ENCODE measurements around the gene ZSCAN5B. TPM values are rescaled to one million over a fixed set of nuclear protein-coding genes. Genes with fewer than 3 reads are reported as not detected.

ZSCAN5B gene
- total RNA-seq, 4 donors from 2014 or later: not detected

DNA sequence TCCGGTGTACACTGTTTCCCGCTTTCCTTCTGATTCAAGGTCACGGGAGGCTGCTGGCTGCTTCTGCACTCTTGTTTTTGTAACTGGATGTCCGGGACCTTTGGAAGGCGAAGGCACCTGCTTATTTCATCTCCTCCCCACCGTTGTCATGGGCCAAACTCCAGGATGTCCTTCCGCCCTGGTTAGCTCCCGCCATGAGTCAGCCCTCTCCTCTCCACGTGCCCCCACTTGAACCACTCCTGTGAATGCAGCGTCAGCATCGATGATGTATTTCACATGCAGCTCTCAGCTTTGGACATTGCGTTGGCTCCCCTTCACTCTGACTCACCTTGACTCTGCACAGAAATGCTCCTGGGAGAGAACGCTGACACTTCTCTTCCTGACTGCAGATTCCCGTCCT is 27.3 kb downstream of the ZSCAN5B start:
- 54 to 60% methylated on average over 14 of the region's 14 CpGs for WGBS, 2 donors
- H3K4me3 ChIP-seq (ENCODE audit: low read depth, poor library complexity, severe bottlenecking): no peak overlapping the region
- no peak for DNase-seq (ENCODE audit: low spot score in 2 of 2)
- intact Hi-C loops (cut with DNase I; ENCODE audit: low total_unique reads): no loop called here
- TF ChIP-seq, protein P1, sequence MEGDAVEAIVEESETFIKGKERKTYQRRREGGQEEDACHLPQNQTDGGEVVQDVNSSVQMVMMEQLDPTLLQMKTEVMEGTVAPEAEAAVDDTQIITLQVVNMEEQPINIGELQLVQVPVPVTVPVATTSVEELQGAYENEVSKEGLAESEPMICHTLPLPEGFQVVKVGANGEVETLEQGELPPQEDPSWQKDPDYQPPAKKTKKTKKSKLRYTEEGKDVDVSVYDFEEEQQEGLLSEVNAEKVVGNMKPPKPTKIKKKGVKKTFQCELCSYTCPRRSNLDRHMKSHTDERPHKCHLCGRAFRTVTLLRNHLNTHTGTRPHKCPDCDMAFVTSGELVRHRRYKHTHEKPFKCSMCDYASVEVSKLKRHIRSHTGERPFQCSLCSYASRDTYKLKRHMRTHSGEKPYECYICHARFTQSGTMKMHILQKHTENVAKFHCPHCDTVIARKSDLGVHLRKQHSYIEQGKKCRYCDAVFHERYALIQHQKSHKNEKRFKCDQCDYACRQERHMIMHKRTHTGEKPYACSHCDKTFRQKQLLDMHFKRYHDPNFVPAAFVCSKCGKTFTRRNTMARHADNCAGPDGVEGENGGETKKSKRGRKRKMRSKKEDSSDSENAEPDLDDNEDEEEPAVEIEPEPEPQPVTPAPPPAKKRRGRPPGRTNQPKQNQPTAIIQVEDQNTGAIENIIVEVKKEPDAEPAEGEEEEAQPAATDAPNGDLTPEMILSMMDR (IDR thresholded peaks at IDR 0.05): no peak
- no peak for TF ChIP-seq POLR2A (IDR thresholded peaks at IDR 0.05)

DNA sequence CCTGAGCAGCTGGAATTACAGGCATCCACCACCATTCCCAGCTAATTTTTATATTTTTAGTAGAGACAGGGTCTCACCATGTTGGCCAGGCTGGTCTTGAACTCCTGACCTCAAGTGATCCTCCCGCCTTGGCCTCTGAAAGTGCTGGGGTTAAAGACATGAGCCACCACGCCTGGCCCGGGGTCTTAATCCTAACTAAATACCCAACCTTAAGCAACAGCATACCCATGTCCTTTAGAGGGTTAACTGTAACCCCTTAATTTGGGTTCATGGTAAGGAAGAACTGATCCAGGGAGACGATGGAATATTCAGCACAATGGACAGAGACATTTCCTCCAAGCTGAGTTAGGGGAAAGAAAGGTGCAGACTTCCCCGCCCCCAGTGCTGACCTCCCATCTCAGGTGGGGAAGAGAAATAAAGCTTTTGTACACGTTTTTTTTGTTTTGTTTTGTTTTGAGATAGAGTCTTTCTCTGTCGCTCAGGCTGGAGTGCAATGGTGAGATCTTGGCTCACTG is 30.5 kb downstream of the ZSCAN5B start:
- no peak for DNase-seq (ENCODE audit: low spot score in 2 of 2)
- no peak overlapping the region for H3K4me3 ChIP-seq (ENCODE audit: low read depth, poor library complexity, severe bottlenecking)
- TF ChIP-seq, protein P1 (IDR thresholded peaks at IDR 0.05): no peak
- no peak for TF ChIP-seq POLR2A (IDR thresholded peaks at IDR 0.05)
- intact Hi-C loops (cut with DNase I; ENCODE audit: low total_unique reads): no loop called here
- 47 to 48% methylated on average over 7 of the region's 7 CpGs for WGBS, 2 donors

DNA sequence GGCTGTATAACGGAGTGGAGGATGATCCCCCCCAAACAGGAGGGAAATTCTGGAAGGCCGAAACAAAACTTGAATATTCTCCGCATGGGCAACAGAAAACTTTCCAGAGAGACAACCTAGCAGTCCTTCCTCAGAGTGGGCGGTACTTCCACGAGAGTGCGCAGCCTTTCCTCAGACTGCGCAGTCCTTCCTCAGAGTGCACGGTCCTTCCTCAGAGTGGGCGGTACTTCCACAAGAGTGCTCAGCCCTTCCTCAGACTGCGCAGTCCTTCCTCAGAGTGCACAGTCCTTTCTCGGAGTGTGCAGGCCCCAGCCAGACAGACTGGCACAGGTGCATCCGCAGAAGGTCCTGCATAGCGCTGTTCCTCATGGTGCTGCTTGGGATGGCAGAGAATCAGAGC is 34.5 kb downstream of the ZSCAN5B start:
- WGBS, 2 donors: 82 to 91% methylated on average over 13 of the region's 13 CpGs
- intact Hi-C loops (cut with DNase I; ENCODE audit: low total_unique reads): no loop called here
- no peak overlapping the region for H3K4me3 ChIP-seq (ENCODE audit: low read depth, poor library complexity, severe bottlenecking)
- no peak for DNase-seq (ENCODE audit: low spot score in 2 of 2)
- TF ChIP-seq, protein P1 (IDR thresholded peaks at IDR 0.05): no peak
- TF ChIP-seq POLR2A (IDR thresholded peaks at IDR 0.05): no peak

DNA sequence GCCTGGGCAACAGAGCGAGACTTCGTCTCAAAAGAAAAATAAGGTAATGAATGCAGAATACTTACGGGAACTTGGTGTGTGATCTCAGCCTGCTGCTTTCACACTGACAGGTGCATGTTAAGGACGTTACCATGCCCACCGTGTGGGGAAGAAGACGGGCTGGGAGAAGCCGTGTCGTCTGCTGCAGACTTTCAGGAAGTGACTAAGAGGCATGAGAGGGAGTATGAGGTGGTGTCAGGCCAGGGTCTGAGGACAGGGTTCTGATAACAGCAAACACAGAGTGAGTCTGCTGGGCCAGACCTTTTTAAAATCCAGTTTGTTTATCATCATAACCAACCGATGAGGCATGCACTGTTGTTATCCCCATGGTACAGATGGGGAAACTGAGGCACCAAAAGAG is 35.3 kb downstream of the ZSCAN5B start:
- intact Hi-C loops (cut with DNase I; ENCODE audit: low total_unique reads): no loop called here
- TF ChIP-seq POLR2A (IDR thresholded peaks at IDR 0.05): no peak
- TF ChIP-seq, protein P1 (IDR thresholded peaks at IDR 0.05): no peak
- 67 to 74% methylated on average over 9 of the region's 9 CpGs for WGBS, 2 donors
- no peak overlapping the region for H3K4me3 ChIP-seq (ENCODE audit: low read depth, poor library complexity, severe bottlenecking)
- no peak for DNase-seq (ENCODE audit: low spot score in 2 of 2)

DNA sequence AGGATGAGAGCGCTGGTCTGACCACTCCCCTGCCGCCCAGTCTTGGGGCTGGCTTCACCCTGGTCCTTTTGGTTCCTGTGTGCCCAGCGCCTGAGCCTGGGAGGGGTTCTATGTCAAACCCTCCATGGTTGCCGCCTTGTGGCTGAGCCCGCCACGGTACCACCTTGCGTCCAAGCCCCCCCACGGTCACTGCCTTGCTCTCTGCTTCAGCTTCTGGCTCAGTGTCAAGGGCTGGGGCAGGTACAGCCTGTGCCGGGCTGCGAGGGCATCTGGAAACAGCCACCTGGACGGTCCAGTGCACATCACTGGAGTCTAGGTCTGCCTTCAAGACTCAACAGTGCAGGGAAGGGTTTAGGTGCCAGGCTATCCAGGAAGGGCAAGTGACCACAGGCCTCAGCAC is 36.0 kb downstream of the ZSCAN5B start:
- no peak for DNase-seq (ENCODE audit: low spot score in 2 of 2)
- TF ChIP-seq, protein P1 (IDR thresholded peaks at IDR 0.05): no peak
- no peak for TF ChIP-seq POLR2A (IDR thresholded peaks at IDR 0.05)
- no peak overlapping the region for H3K4me3 ChIP-seq (ENCODE audit: low read depth, poor library complexity, severe bottlenecking)
- intact Hi-C loops (cut with DNase I; ENCODE audit: low total_unique reads): no loop called here
- WGBS, 2 donors: 93 to 96% methylated on average over 10 to 11 of the region's 11 CpGs

DNA sequence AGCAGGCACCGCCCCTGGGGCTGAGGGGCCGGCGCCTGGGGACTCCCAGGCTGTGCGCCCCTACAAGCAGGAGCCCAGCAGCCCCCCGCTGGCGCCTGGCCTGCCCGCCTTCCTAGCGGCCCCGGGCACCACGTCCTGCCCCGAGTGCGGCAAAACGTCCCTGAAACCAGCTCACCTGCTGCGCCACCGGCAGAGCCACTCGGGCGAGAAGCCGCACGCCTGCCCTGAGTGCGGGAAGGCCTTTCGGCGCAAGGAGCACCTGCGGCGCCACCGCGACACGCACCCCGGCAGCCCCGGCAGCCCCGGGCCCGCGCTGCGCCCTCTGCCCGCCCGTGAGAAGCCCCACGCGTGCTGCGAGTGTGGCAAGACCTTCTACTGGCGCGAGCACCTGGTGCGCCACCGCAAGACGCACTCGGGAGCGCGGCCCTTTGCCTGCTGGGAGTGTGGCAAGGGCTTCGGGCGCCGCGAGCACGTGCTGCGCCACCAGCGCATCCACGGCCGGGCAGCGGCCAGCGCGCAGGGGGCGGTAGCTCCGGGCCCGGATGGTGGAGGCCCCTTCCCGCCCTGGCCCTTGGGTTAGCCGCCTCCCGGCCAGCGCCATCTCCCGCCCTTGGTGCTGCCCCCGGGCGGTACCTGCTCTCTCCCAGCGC is 37.8 kb downstream of the ZSCAN5B start:
- H3K4me3 ChIP-seq (ENCODE audit: low read depth, poor library complexity, severe bottlenecking): no peak overlapping the region
- no peak for DNase-seq (ENCODE audit: low spot score in 2 of 2)
- WGBS, 2 donors: 98% methylated on average over 65 to 67 of the region's 69 CpGs
- no peak for TF ChIP-seq POLR2A (IDR thresholded peaks at IDR 0.05)
- TF ChIP-seq, protein P1 (IDR thresholded peaks at IDR 0.05): no peak
- intact Hi-C loops (cut with DNase I; ENCODE audit: low total_unique reads): no loop called here
